ENCODE measurements around the gene SFTA2. TPM values are rescaled to one million over a fixed set of nuclear protein-coding genes. Genes with fewer than 3 reads are reported as not detected.

Gene SFTA2
- total and polyA plus RNA-seq, 9 of the 15 experiments (the other 6 are each of a cell fraction or from before 2014, with no cell fraction given): not detected

DNA sequence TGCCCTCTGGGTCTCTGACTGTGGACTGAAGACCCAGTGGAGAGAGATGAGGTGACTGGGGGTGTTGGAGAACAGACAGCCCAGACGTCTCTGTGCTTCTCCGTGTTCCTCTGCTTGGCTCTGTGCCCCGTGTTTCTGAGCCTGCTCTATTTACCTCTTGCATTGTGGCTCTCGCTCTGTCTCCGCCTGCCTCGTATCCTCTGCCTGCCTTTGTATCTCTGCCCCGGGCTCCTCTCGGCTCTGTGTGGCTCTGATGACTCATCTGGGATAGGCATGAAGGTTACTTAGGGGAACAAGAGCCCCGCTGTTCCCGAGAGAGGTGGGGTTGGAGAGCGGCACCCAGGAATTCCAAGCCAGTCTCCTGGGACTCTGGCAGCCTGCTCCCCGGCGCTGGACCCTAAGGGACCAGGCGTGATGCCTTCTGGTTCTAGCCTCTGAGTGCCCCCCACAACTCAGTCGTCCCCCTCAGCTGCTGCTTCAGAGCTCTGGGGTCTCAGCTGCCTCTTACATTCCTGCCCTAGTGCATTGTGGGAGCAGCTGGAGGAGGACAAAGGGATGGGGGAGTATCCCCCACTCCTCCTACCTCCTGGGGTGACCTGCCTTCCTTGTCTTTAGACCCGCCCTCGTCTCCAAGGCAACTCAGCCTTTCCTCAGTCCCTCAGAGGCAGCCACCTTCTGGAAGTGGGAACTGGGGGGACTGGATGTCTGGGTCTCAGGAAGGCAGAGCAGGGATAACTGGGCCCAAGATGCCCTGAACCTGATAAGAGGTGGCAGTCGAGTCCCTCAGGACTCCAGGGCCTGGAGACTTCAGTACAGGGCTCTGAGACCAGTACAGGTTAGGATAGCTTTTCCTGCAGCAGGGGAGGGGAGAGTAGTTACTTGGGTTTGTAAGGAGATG is 45.7 kb downstream of the SFTA2 start (continued):
- TF ChIP-seq, protein P1, sequence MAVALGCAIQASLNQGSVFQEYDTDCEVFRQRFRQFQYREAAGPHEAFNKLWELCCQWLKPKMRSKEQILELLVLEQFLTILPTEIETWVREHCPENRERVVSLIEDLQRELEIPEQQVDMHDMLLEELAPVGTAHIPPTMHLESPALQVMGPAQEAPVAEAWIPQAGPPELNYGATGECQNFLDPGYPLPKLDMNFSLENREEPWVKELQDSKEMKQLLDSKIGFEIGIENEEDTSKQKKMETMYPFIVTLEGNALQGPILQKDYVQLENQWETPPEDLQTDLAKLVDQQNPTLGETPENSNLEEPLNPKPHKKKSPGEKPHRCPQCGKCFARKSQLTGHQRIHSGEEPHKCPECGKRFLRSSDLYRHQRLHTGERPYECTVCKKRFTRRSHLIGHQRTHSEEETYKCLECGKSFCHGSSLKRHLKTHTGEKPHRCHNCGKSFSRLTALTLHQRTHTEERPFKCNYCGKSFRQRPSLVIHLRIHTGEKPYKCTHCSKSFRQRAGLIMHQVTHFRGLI (CRISPR knock-in tag; IDR thresholded peaks at IDR 0.05): no peak
- no peak for TF ChIP-seq CBX2 (IDR thresholded peaks at IDR 0.05; ENCODE audit: insufficient read depth, low read length, poor library complexity, severe bottlenecking)
- TF ChIP-seq HMGN3 (IDR thresholded peaks at IDR 0.05; ENCODE audit: borderline replicate concordance, extremely low read depth, insufficient read length, low read depth, low read length): no peak
- TF ChIP-seq NRF1 (conservative IDR thresholded peaks at IDR 0.05 in 1 of 2, IDR thresholded peaks at IDR 0.05 in 1 of 2): no peak
- peak; percentile 65 for TF ChIP-seq SMARCA4 (IDR thresholded peaks at IDR 0.05)
- no peak for TF ChIP-seq ZNF717 (CRISPR knock-in tag; IDR thresholded peaks at IDR 0.05)
- TF ChIP-seq, protein P2, sequence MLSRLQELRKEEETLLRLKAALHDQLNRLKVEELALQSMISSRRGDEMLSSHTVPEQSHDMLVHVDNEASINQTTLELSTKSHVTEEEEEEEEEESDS (CRISPR knock-in tag; IDR thresholded peaks at IDR 0.05): no peak
- no peak for TF ChIP-seq ZNF778 (CRISPR knock-in tag; IDR thresholded peaks at IDR 0.05)
- TF ChIP-seq KAT7 (CRISPR knock-in tag; IDR thresholded peaks at IDR 0.05; ENCODE audit: borderline replicate concordance): no peak; the same call in 1 of the 2 replicates
- no peak for TF ChIP-seq ZC3H4 (CRISPR knock-in tag; IDR thresholded peaks at IDR 0.05; ENCODE audit: borderline replicate concordance)
- no peak for TF ChIP-seq GATAD2B (IDR thresholded peaks at IDR 0.05; ENCODE audit: borderline replicate concordance)
- TF ChIP-seq, protein P3, sequence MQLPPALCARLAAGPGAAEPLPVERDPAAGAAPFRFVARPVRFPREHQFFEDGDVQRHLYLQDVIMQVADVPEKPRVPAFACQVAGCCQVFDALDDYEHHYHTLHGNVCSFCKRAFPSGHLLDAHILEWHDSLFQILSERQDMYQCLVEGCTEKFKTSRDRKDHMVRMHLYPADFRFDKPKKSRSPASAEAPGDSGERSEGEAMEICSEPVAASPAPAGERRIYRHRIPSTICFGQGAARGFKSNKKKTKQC (CRISPR knock-in tag; IDR thresholded peaks at IDR 0.05): no peak
- TF ChIP-seq YBX1 (IDR thresholded peaks at IDR 0.05): no peak
- TF ChIP-seq CBX8 (IDR thresholded peaks at IDR 0.05; ENCODE audit: borderline replicate concordance, extremely low read depth, low read depth, low read length, poor library complexity, severe bottlenecking): no peak
- no peak for TF ChIP-seq CHCHD3 (CRISPR knock-in tag; IDR thresholded peaks at IDR 0.05)
- no peak for TF ChIP-seq IFI16 (CRISPR knock-in tag; IDR thresholded peaks at IDR 0.05)
- TF ChIP-seq POLR3A (IDR thresholded peaks at IDR 0.05; ENCODE audit: borderline replicate concordance, extremely low read depth, insufficient read depth, insufficient read length): no peak
- 0 out of 2 replicates have a peak, but pooled peaks have one; percentile 62 for TF ChIP-seq ETV5 (CRISPR knock-in tag; IDR thresholded peaks at IDR 0.05; ENCODE audit: low read depth)
- TF ChIP-seq, protein P4, sequence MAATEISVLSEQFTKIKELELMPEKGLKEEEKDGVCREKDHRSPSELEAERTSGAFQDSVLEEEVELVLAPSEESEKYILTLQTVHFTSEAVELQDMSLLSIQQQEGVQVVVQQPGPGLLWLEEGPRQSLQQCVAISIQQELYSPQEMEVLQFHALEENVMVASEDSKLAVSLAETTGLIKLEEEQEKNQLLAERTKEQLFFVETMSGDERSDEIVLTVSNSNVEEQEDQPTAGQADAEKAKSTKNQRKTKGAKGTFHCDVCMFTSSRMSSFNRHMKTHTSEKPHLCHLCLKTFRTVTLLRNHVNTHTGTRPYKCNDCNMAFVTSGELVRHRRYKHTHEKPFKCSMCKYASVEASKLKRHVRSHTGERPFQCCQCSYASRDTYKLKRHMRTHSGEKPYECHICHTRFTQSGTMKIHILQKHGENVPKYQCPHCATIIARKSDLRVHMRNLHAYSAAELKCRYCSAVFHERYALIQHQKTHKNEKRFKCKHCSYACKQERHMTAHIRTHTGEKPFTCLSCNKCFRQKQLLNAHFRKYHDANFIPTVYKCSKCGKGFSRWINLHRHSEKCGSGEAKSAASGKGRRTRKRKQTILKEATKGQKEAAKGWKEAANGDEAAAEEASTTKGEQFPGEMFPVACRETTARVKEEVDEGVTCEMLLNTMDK (IDR thresholded peaks at IDR 0.05; ENCODE audit: borderline replicate concordance, insufficient read depth, low read depth, low read length, poor library complexity, severe bottlenecking): no peak
- TF ChIP-seq NR4A1 (CRISPR knock-in tag; IDR thresholded peaks at IDR 0.05): no peak
- TF ChIP-seq NR4A1 (tag; IDR thresholded peaks at IDR 0.05): no peak
- no peak for TF ChIP-seq CREB1 (IDR thresholded peaks at IDR 0.05)
- no peak for TF ChIP-seq CREB1 (CRISPR knock-in tag; IDR thresholded peaks at IDR 0.05)
- no peak for TF ChIP-seq MTA1 (IDR thresholded peaks at IDR 0.05; ENCODE audit: borderline replicate concordance)
- TF ChIP-seq NCOR1 (IDR thresholded peaks at IDR 0.05): no peak

Measured in K562 (cell line).